HG03066 (cell line): Measurements from ENCODE around the gene LOXHD1.

Experiments used
- ATAC-seq: cut with Tn5 transposase; IDR thresholded peaks from one replicate; pipeline ENCODE4 v1.9.1; 2021; ENCODE audit warnings: low read depth; ENCODE audit not compliant: unreplicated experiment

Gene LOXHD1

GRCh38 chr18:46630160-46630559 is 26.9 kb downstream of the LOXHD1 start:
- no peak for ATAC-seq

GRCh38 chr18:46629361-46629760 is 27.7 kb downstream of the LOXHD1 start:
- ATAC-seq, result no peak

- no peak for ATAC-seq
Observed at GRCh38 chr18:46628206-46628605, 28.8 kb downstream of the LOXHD1 start.

- no peak for ATAC-seq
Observed at GRCh38 chr18:46627136-46627535, 29.9 kb downstream of the LOXHD1 start.

GRCh38 chr18:46625069-46625468 is 32.0 kb downstream of the LOXHD1 start:
- no peak for ATAC-seq

GRCh38 chr18:46624127-46624526 is 32.9 kb downstream of the LOXHD1 start:
- ATAC-seq, result no peak

GRCh38 chr18:46623541-46623940 is 33.5 kb downstream of the LOXHD1 start:
- no peak for ATAC-seq

GRCh38 chr18:46622999-46623398 is 34.0 kb downstream of the LOXHD1 start:
- ATAC-seq, result no peak

GRCh38 chr18:46622451-46622850 is 34.6 kb downstream of the LOXHD1 start:
- ATAC-seq, result no peak

- no peak for ATAC-seq
Observed at GRCh38 chr18:46621871-46622270, 35.1 kb downstream of the LOXHD1 start.

- ATAC-seq, result no peak
Observed at GRCh38 chr18:46621111-46621766, 35.8 kb downstream of the LOXHD1 start.

- ATAC-seq, result no peak
Observed at GRCh38 chr18:46619559-46619958, 37.5 kb downstream of the LOXHD1 start.

- no peak for ATAC-seq
Observed at GRCh38 chr18:46615720-46616119, 41.3 kb downstream of the LOXHD1 start.

GRCh38 chr18:46609048-46609447 is 48.0 kb downstream of the LOXHD1 start:
- no peak for ATAC-seq

GRCh38 chr18:46607926-46608325 is 49.1 kb downstream of the LOXHD1 start:
- no peak for ATAC-seq

- ATAC-seq, result no peak
Observed at GRCh38 chr18:46601141-46601805, 55.7 kb downstream of the LOXHD1 start.

GRCh38 chr18:46596119-46596518 is 60.9 kb downstream of the LOXHD1 start:
- no peak for ATAC-seq

GRCh38 chr18:46591783-46592391 is 65.1 kb downstream of the LOXHD1 start:
- ATAC-seq, result no peak

- no peak for ATAC-seq
Observed at GRCh38 chr18:46590103-46590502, 66.9 kb downstream of the LOXHD1 start.

GRCh38 chr18:46588971-46589660 is 67.9 kb downstream of the LOXHD1 start:
- ATAC-seq, result no peak

GRCh38 chr18:46587600-46587999 is 69.4 kb downstream of the LOXHD1 start:
- ATAC-seq, result no peak
